K562 (cell line): ENCODE data around the gene SERHL2. TPM values are rescaled to one million over a fixed set of nuclear protein-coding genes. Genes with fewer than 3 reads are reported as not detected.

Experiments
- CREM ChIP-seq: IDR thresholded peaks from 2 replicates; pipeline ENCODE4 v1.6.1; 2014; ENCODE audit warnings: antibody characterized with exemption, low read depth
- CTBP1 ChIP-seq: fragments of 450-650 bp; IDR thresholded peaks from 2 replicates; pipeline ENCODE4 v1.6.1; 2016; ENCODE audit warnings: borderline replicate concordance
- DEAF1 ChIP-seq: fragments of 450-650 bp; formaldehyde crosslinking; IDR thresholded peaks from 2 replicates; pipeline ENCODE4 v1.4.0; 2020; ENCODE audit warnings: mild to moderate bottlenecking, moderate library complexity
- GTF3C2 ChIP-seq: IDR thresholded peaks from 3 replicates; pipeline ENCODE4 v1.6.1; 2011; ENCODE audit warnings: borderline replicate concordance, mild to moderate bottlenecking, moderate library complexity; ENCODE audit not compliant: insufficient read length; ENCODE audit errors: extremely low read depth
- HDAC8 ChIP-seq: fragments of 450-650 bp; IDR thresholded peaks from 2 replicates; pipeline ENCODE4 v1.6.1; 2016; ENCODE audit warnings: mild to moderate bottlenecking, missing genetic modification characterization, moderate library complexity, missing compliant biosample characterization
- JUNB ChIP-seq: fragments of 450-650 bp; formaldehyde crosslinking; conservative IDR thresholded peaks from 2 replicates; pipeline ENCODE4 v1.4.0; 2020; ENCODE audit warnings: mild to moderate bottlenecking
- PHTF2 ChIP-seq: fragments of 250-450 bp; sonication (Bioruptor Pico); IDR thresholded peaks from 2 replicates; pipeline ENCODE4 v1.5.0; 2021; ENCODE audit warnings: mild to moderate bottlenecking
- PPARD ChIP-seq: fragments of 250-450 bp; sonication (Bioruptor Pico); IDR thresholded peaks from 2 replicates; pipeline ENCODE4 v1.8.0; 2022; ENCODE audit warnings: inconsistent platforms, mild to moderate bottlenecking, moderate library complexity
- RCOR1 ChIP-seq, 2 experiments: IDR thresholded peaks; 2 replicates each; pipeline ENCODE4 v1.6.1; 2012; ENCODE audit warnings: low read depth in 2 of 2, low read length in 2 of 2, borderline replicate concordance in 1 of 2, improper control_type of control experiment in 1 of 2
- SLC30A9 ChIP-seq: fragments of 250-450 bp; sonication (Bioruptor Pico); IDR thresholded peaks from 2 replicates; pipeline ENCODE4 v1.8.0; 2022; ENCODE audit warnings: mild to moderate bottlenecking, moderate library complexity
- USF2 ChIP-seq: sonication (generic); formaldehyde crosslinking; IDR thresholded peaks from 2 replicates; pipeline ENCODE4 v1.5.0; 2020; ENCODE audit warnings: missing genetic modification reagents
- XRCC5 ChIP-seq: fragments of 200-400 bp; formaldehyde crosslinking; IDR thresholded peaks from 2 replicates; pipeline ENCODE4 v1.6.1; 2017; ENCODE audit warnings: low read depth, mild to moderate bottlenecking, low read length
- ZNF184 ChIP-seq: sonication (generic); formaldehyde crosslinking; IDR thresholded peaks from 2 replicates; pipeline ENCODE4 v1.5.0; 2020; ENCODE audit warnings: missing genetic modification reagents
- ZNF23 ChIP-seq: fragments of 250-450 bp; sonication (Bioruptor Pico); IDR thresholded peaks from 2 replicates; pipeline ENCODE4 v1.4.0; 2020; ENCODE audit warnings: mild to moderate bottlenecking
- ZNF408 ChIP-seq: fragments of 250-450 bp; sonication (Bioruptor Pico); IDR thresholded peaks from 2 replicates; pipeline ENCODE4 v1.4.0; 2020; ENCODE audit warnings: low read depth, mild to moderate bottlenecking, moderate library complexity
- ZNF75A ChIP-seq: fragments of 450-650 bp; formaldehyde crosslinking; IDR thresholded peaks from 2 replicates; pipeline ENCODE4 v1.4.0; 2020; ENCODE audit warnings: mild to moderate bottlenecking
- polyA plus RNA-seq, 8 experiments: library from polyadenylated mRNA; depleted of rRNA in 4 of 8; stranded (reverse) in 5 of 8; unstranded in 3 of 8; fragments of >200 nt; fragmentation: Nextera tagmentation in 2 of 8; fragmentation: Illumina TruSeq in 1 of 8; extraction: Ambion mirVana in 2 of 8; extraction: Trizol in 1 of 8; gene quantifications; 2 replicates each; pipeline versions ENCODE4 v1.2.1 to v1.2.3, GENCODE V29; 2011 to 2014; ENCODE audit warnings: inconsistent platforms in 1 of 8, missing spikeins in 1 of 8
- total RNA-seq, 7 experiments: library from RNA; depleted of rRNA in 6 of 7; stranded (reverse); fragments of >200 nt in 6 of 7; fragmentation: Illumina TruSeq in 2 of 7; extraction: Trizol in 2 of 7; gene quantifications; 2 replicates each; pipeline versions ENCODE4 v1.2.1 to v1.2.3, GENCODE V29; 2011 to 2021; ENCODE audit warnings: low replicate concordance in 1 of 7
- TF ChIP-seq, protein P1 (sequence below): fragments of 250-450 bp; sonication (Bioruptor Pico); IDR thresholded peaks from 2 replicates; pipeline ENCODE4 v1.8.0; 2022; ENCODE audit warnings: moderate library complexity, mild to moderate bottlenecking, inconsistent platforms
- TF ChIP-seq, protein P2 (sequence below), 3 experiments: IDR thresholded peaks in 2 of 3; conservative IDR thresholded peaks in 1 of 3; 2 replicates each; pipeline ENCODE4 v1.5.1; 2011 to 2012; ENCODE audit warnings: low read length in 3 of 3, mild to moderate bottlenecking in 3 of 3, control low read depth in 2 of 3, improper control_type of control experiment in 1 of 3, inconsistent platforms in 1 of 3, low read depth in 1 of 3, mixed read lengths in 1 of 3, moderate library complexity in 1 of 3; ENCODE audit not compliant: insufficient read depth in 2 of 3

The SERHL2 gene
- total and polyA plus RNA-seq, 9 of the 15 experiments (the other 6 are each of a cell fraction or from before 2014, with no cell fraction given): 19.9 to 62.6 (median 25.2) TPM

DNA sequence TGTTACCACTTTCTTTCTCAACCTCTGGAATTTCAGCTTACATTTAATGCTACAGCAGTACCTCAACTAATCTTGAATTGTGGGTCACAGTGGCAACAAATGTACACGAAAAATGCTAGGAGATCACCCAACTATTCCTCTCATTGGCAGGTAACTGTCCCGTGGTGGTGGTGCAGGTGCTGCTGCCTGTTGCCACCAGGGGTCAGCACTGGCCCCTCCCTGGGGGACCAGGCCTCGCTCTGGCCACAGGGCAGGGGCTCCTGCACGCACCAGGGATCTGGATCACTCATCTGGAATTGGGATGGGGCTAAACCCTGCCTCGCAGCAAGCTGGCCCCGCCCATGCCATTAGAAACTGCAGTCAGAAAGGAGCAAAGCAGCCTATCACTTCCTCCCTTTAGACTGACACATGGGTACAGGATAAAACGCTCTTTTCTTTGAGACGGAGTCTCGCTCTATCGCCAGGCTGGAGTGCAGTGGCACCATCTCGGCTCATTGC lies 67.8 kb downstream of the SERHL2 start (continued):
- TF ChIP-seq ZNF23 (no peak), CTBP1 (peak; percentile 35; the same call in 1 of the 2 replicates), USF2 (CRISPR knock-in tag) (peak; percentile 57), SLC30A9 (CRISPR knock-in tag) (no peak), ZNF408 (no peak), ZNF75A (CRISPR knock-in tag) (no peak), DEAF1 (CRISPR knock-in tag) (no peak), PHTF2 (CRISPR knock-in tag) (no peak), ZNF184 (CRISPR knock-in tag) (no peak), PPARD (no peak), XRCC5 (0 out of 2 replicates have a peak, but pooled peaks have one; percentile 48), CREM (0 out of 2 replicates have a peak, but pooled peaks have one; percentile 9), RCOR1 (IDR thresholded peaks at IDR 0.05; ENCODE audit: borderline replicate concordance in 1 of 2, low read depth in 2 of 2, low read length in 2 of 2) (no peak), GTF3C2 (no peak), JUNB (CRISPR knock-in tag) (no peak), HDAC8 (tag) (no peak)
- TF ChIP-seq, protein P1, sequence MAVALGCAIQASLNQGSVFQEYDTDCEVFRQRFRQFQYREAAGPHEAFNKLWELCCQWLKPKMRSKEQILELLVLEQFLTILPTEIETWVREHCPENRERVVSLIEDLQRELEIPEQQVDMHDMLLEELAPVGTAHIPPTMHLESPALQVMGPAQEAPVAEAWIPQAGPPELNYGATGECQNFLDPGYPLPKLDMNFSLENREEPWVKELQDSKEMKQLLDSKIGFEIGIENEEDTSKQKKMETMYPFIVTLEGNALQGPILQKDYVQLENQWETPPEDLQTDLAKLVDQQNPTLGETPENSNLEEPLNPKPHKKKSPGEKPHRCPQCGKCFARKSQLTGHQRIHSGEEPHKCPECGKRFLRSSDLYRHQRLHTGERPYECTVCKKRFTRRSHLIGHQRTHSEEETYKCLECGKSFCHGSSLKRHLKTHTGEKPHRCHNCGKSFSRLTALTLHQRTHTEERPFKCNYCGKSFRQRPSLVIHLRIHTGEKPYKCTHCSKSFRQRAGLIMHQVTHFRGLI: no peak
- TF ChIP-seq, protein P2, sequence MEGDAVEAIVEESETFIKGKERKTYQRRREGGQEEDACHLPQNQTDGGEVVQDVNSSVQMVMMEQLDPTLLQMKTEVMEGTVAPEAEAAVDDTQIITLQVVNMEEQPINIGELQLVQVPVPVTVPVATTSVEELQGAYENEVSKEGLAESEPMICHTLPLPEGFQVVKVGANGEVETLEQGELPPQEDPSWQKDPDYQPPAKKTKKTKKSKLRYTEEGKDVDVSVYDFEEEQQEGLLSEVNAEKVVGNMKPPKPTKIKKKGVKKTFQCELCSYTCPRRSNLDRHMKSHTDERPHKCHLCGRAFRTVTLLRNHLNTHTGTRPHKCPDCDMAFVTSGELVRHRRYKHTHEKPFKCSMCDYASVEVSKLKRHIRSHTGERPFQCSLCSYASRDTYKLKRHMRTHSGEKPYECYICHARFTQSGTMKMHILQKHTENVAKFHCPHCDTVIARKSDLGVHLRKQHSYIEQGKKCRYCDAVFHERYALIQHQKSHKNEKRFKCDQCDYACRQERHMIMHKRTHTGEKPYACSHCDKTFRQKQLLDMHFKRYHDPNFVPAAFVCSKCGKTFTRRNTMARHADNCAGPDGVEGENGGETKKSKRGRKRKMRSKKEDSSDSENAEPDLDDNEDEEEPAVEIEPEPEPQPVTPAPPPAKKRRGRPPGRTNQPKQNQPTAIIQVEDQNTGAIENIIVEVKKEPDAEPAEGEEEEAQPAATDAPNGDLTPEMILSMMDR (IDR thresholded peaks at IDR 0.05 in 2 of 3, conservative IDR thresholded peaks at IDR 0.05 in 1 of 3; ENCODE audit: insufficient read depth in 2 of 3, low read depth in 1 of 3, low read length in 3 of 3): peak; percentile 81 to 92 (median 82)
